WTC11 (cell line): ENCODE measurements around the gene SLK. TPM values are rescaled to one million over a fixed set of nuclear protein-coding genes. Genes with fewer than 3 reads are reported as not detected.

ENCODE experiments used
- ATAC-seq: fragments of 200-7000 bp; cut with Tn5 transposase; 2 replicates; pipeline ENCODE4 v1.10.0; 2021; ENCODE audit warnings: mild to moderate bottlenecking, moderate library complexity
- CTCF ChIA-PET: fragments of 300-600 bp; sonication (Branson Sonifier 250); formaldehyde crosslinking; loops from one replicate; lab custom pipeline; 2021; ENCODE audit warnings: antibody characterized with exemption; lab: Charles Lee
- POLR2A ChIA-PET: fragments of 350-600 bp; sonication (Branson Sonifier 250); formaldehyde crosslinking; loops from one replicate; lab custom pipeline; 2021; ENCODE audit warnings: antibody characterized with exemption; lab: Charles Lee
- DNase-seq: peaks from one replicate; pipeline ENCODE4 v3.0.0; 2021; ENCODE audit warnings: low spot score
- H3K27ac Mint-ChIP-seq: 2 replicates; pipeline ENCODE4 v1.8.0; 2021; ENCODE audit warnings: mixed read lengths
- H3K27me3 Mint-ChIP-seq: 2 replicates; pipeline ENCODE4 v1.8.0; 2021; ENCODE audit warnings: low read depth, mild to moderate bottlenecking, moderate library complexity, mixed read lengths
- H3K36me3 Mint-ChIP-seq: 2 replicates; pipeline ENCODE4 v1.8.0; 2021; ENCODE audit warnings: mixed read lengths
- H3K4me1 Mint-ChIP-seq: 2 replicates; pipeline ENCODE4 v1.8.0; 2022; ENCODE audit warnings: mixed read lengths
- H3K4me3 Mint-ChIP-seq: 2 replicates; pipeline ENCODE4 v1.8.0; 2021; ENCODE audit warnings: mild to moderate bottlenecking, moderate library complexity, mixed read lengths
- H3K9me3 Mint-ChIP-seq: 2 replicates; pipeline ENCODE4 v1.8.0; 2021; ENCODE audit warnings: mixed read lengths
- ATF1 ChIP-seq: sonication (generic); formaldehyde crosslinking; IDR thresholded peaks from 2 replicates; pipeline ENCODE4 v1.8.1; 2023; ENCODE audit warnings: mild to moderate bottlenecking, moderate library complexity, missing genetic modification reagents
- ATF3 ChIP-seq: sonication (generic); formaldehyde crosslinking; conservative IDR thresholded peaks from 2 replicates; pipeline ENCODE4 v1.8.1; 2022; ENCODE audit warnings: mild to moderate bottlenecking, missing genetic modification reagents
- CREB1 ChIP-seq: sonication (generic); formaldehyde crosslinking; IDR thresholded peaks from 2 replicates; pipeline ENCODE4 v1.8.0; 2023; ENCODE audit warnings: mild to moderate bottlenecking, missing genetic modification reagents
- ELF4 ChIP-seq: sonication (generic); formaldehyde crosslinking; IDR thresholded peaks from 2 replicates; pipeline ENCODE4 v1.8.1; 2022; ENCODE audit warnings: low read depth, mild to moderate bottlenecking, moderate library complexity, missing genetic modification reagents
- EMX1 ChIP-seq: fragments of 250-450 bp; sonication (Bioruptor Pico); IDR thresholded peaks from 2 replicates; pipeline ENCODE4 v1.8.0; 2021; ENCODE audit warnings: mild to moderate bottlenecking
- ESRRA ChIP-seq: sonication (generic); formaldehyde crosslinking; IDR thresholded peaks from 2 replicates; pipeline ENCODE4 v1.8.1; 2022; ENCODE audit warnings: mild to moderate bottlenecking, missing genetic modification reagents, borderline replicate concordance
- FOXP1 ChIP-seq: sonication (generic); formaldehyde crosslinking; IDR thresholded peaks from 2 replicates; pipeline ENCODE4 v1.8.0; 2022; ENCODE audit warnings: missing genetic modification reagents, mild to moderate bottlenecking, moderate library complexity, borderline replicate concordance
- GRHL2 ChIP-seq: fragments of 250-450 bp; sonication (Bioruptor Pico); IDR thresholded peaks from 2 replicates; pipeline ENCODE4 v1.8.0; 2022; ENCODE audit warnings: mild to moderate bottlenecking, moderate library complexity; ENCODE audit not compliant: insufficient replicate concordance, severe bottlenecking
- KAT7 ChIP-seq: sonication (generic); formaldehyde crosslinking; IDR thresholded peaks from 2 replicates; pipeline ENCODE4 v1.8.1; 2023; ENCODE audit warnings: missing genetic modification reagents, mild to moderate bottlenecking, borderline replicate concordance
- MAX ChIP-seq: sonication (generic); formaldehyde crosslinking; IDR thresholded peaks from 2 replicates; pipeline ENCODE4 v1.8.0; 2022; ENCODE audit warnings: mild to moderate bottlenecking, missing genetic modification reagents
- NFE2L1 ChIP-seq: sonication (generic); formaldehyde crosslinking; IDR thresholded peaks from 2 replicates; pipeline ENCODE4 v1.8.1; 2023; ENCODE audit warnings: missing genetic modification reagents
- NR1H2 ChIP-seq: sonication (generic); formaldehyde crosslinking; IDR thresholded peaks from 2 replicates; pipeline ENCODE4 v1.9.0; 2021; ENCODE audit warnings: mild to moderate bottlenecking, moderate library complexity, missing genetic modification reagents
- PRRX2 ChIP-seq: fragments of 250-450 bp; sonication (Bioruptor Pico); IDR thresholded peaks from 2 replicates; pipeline ENCODE4 v1.8.0; 2021; ENCODE audit warnings: mild to moderate bottlenecking
- TEAD1 ChIP-seq: sonication (generic); formaldehyde crosslinking; IDR thresholded peaks from 2 replicates; pipeline ENCODE4 v1.8.0; 2022; ENCODE audit warnings: mild to moderate bottlenecking, missing genetic modification reagents
- ZNF512 ChIP-seq: sonication (generic); formaldehyde crosslinking; IDR thresholded peaks from 2 replicates; pipeline ENCODE4 v1.8.1; 2022; ENCODE audit warnings: missing genetic modification reagents, borderline replicate concordance
- total RNA-seq: library from RNA; stranded (reverse); gene quantifications from 3 replicates; pipeline ENCODE4 v1.2.3, GENCODE V29; 2021
- TF ChIP-seq, protein P1 (sequence below): sonication (generic); formaldehyde crosslinking; IDR thresholded peaks from 2 replicates; pipeline ENCODE4 v1.8.1; 2023; ENCODE audit warnings: mild to moderate bottlenecking, missing genetic modification reagents, moderate library complexity

SLK gene
- total RNA-seq, 1 experiment from 2014 or later = 19.2 TPM

GRCh38 chr10:104057717-104058116 lies 90.8 kb downstream of the SLK start (continued):
- TF ChIP-seq ZNF512 (CRISPR knock-in tag) (no peak), ATF1 (CRISPR knock-in tag) (no peak), ELF4 (CRISPR knock-in tag) (no peak), CREB1 (no peak), TEAD1 (CRISPR knock-in tag) (no peak), PRRX2 (CRISPR knock-in tag) (no peak)
- TF ChIP-seq, protein P1, sequence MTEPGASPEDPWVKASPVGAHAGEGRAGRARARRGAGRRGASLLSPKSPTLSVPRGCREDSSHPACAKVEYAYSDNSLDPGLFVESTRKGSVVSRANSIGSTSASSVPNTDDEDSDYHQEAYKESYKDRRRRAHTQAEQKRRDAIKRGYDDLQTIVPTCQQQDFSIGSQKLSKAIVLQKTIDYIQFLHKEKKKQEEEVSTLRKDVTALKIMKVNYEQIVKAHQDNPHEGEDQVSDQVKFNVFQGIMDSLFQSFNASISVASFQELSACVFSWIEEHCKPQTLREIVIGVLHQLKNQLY (CRISPR knock-in tag) = no peak

- no peaks in the 10 kb centered on the region; the same call in 1 of the 2 replicates for H3K27me3 Mint-ChIP-seq
- no peaks in the 10 kb centered on the region for H3K36me3 Mint-ChIP-seq
- H3K4me1 Mint-ChIP-seq = peaks cover 33% of the 10 kb centered on the region
- ChIA-PET CTCF (interaction anchor here (0.8 to 5.2 kb wide), 5 partner anchors 32 to 195 kb away, joined by 3 to 35 read pairs (median 3); partner anchors contain the start of genes GSTO1 and SFR1), POLR2A (interaction anchor here (6.0 kb wide), 1 partner anchor 62 kb away, joined by 34 read pairs; the partner anchor contains the start of gene SFR1)
- DNase-seq = peak; percentile 36
- H3K4me3 Mint-ChIP-seq = no peak overlapping the region
- peak; percentile 75 for ATAC-seq
- no peak overlapping the region for H3K27ac Mint-ChIP-seq
- no peak for TF ChIP-seq NR1H2
- TF ChIP-seq NFE2L1 (CRISPR knock-in tag) = peak; percentile 97
- TF ChIP-seq GRHL2 (CRISPR knock-in tag) = no peak
- TF ChIP-seq, protein P1 (CRISPR knock-in tag) = no peak
- peak; percentile 50; the same call in 1 of the 2 replicates for TF ChIP-seq MAX (CRISPR knock-in tag)
- peaks cover 7% of the 10 kb centered on the region for H3K9me3 Mint-ChIP-seq
These were observed 92.4 kb downstream of the SLK start for GRCh38 chr10:104059364-104059763.

DNA sequence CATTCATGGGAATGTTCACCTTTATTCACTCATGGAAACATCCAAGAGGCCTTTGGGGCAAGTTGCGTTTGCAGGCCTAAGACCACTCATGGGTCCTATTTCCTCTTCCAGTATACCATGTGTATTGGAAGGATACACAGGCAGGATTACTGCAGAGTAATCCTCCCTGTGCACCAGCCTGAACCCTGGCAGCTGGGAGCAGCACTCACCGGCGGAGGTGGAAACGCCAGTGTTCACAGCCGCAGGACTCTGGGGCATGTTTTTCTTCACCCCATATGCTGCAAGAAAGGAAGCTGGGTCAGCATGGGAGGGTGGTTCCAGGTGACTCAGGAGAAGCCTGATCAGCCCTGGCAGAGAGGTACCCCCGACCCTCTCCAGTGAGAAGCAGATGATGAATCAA lies 94.3 kb downstream of the SLK start:
- no peak for DNase-seq
- Mint-ChIP-seq H3K9me3 (peaks cover 7% of the 10 kb centered on the region), H3K27ac (no peak overlapping the region), H3K4me3 (no peak overlapping the region), H3K36me3 (no peaks in the 10 kb centered on the region), H3K27me3 (no peaks in the 10 kb centered on the region; the same call in 1 of the 2 replicates), H3K4me1 (peaks cover 42% of the 10 kb centered on the region)
- TF ChIP-seq FOXP1 (no peak), EMX1 (no peak), ESRRA (CRISPR knock-in tag) (no peak), KAT7 (CRISPR knock-in tag) (no peak)
- POLR2A ChIA-PET = no interaction called here
- no peak for ATAC-seq
- CTCF ChIA-PET = interaction anchor here (1.0 to 5.2 kb wide), 2 partner anchors 60 kb away, joined by 3 to 35 read pairs; partner anchors contain the start of gene SFR1

- H3K27me3 Mint-ChIP-seq = no peaks in the 10 kb centered on the region; the same call in 1 of the 2 replicates
- H3K4me1 Mint-ChIP-seq = peaks cover 47% of the 10 kb centered on the region
- TF ChIP-seq CREB1 (no peak), ATF3 (no peak)
- no peak overlapping the region for H3K27ac Mint-ChIP-seq
- ChIA-PET POLR2A (interaction anchor here (2.3 kb wide), 1 partner anchor 56 kb away, joined by 15 read pairs; the partner anchor contains the start of gene SFR1), CTCF (interaction anchor here (1.6 kb wide), 2 partner anchors 178 to 252 kb away, joined by 3 to 4 read pairs; no protein-coding TSS in a partner anchor)
- no peak for DNase-seq
- ATAC-seq = no peak
- H3K9me3 Mint-ChIP-seq = peaks cover 7% of the 10 kb centered on the region
- H3K4me3 Mint-ChIP-seq = no peak overlapping the region
- H3K36me3 Mint-ChIP-seq = no peaks in the 10 kb centered on the region
These were observed 98.8 kb downstream of the SLK start for GRCh38 chr10:104065748-104066147.
